Stimulated activated CD4-positive, alpha-beta T cell treated with anti-CD3 and anti-CD28 coated beads, Interleukin-15, amount 100 ng/mL, for 48 hours (primary cell): ENCODE results near the gene MTCL1.

Source experiments
- DNase-seq, 2 donors: peaks; one replicate each; pipeline ENCODE4 v3.0.0-alpha.2; 2020; ENCODE audit warnings: low read depth in 2 of 2

The MTCL1 gene

GRCh38 chr18:8831531-8831930 is 126.2 kb downstream of the MTCL1 start:
- no peak for DNase-seq

- no peak for DNase-seq
Observed at GRCh38 chr18:8833480-8833879, 128.1 kb downstream of the MTCL1 start.

GRCh38 chr18:8834881-8835280 is 129.5 kb downstream of the MTCL1 start:
- DNase-seq: no peak

- no peak for DNase-seq
Observed at GRCh38 chr18:8835521-8835953, 130.2 kb downstream of the MTCL1 start.

GRCh38 chr18:8839281-8839680 is 133.9 kb downstream of the MTCL1 start:
- DNase-seq: no peak

- no peak for DNase-seq
Observed at GRCh38 chr18:8841781-8842485, 136.6 kb downstream of the MTCL1 start.

- DNase-seq: no peak
Observed at GRCh38 chr18:8842506-8842905, 137.2 kb downstream of the MTCL1 start.

GRCh38 chr18:8843005-8843404 is 137.6 kb downstream of the MTCL1 start:
- DNase-seq: no peak

- no peak for DNase-seq
Observed at GRCh38 chr18:8844721-8845148, 139.4 kb downstream of the MTCL1 start.

GRCh38 chr18:8845506-8845905 is 140.2 kb downstream of the MTCL1 start:
- no peak for DNase-seq

GRCh38 chr18:8847066-8847755 is 141.9 kb downstream of the MTCL1 start:
- no peak for DNase-seq

GRCh38 chr18:8847900-8848299 is 142.5 kb downstream of the MTCL1 start:
- DNase-seq: no peak

- DNase-seq: no peak
Observed at GRCh38 chr18:8848541-8848940, 143.2 kb downstream of the MTCL1 start.

GRCh38 chr18:8849696-8850095 is 144.3 kb downstream of the MTCL1 start:
- no peak for DNase-seq

GRCh38 chr18:8851659-8852058 is 146.3 kb downstream of the MTCL1 start:
- DNase-seq: no peak

GRCh38 chr18:8854550-8854949 is 149.2 kb downstream of the MTCL1 start:
- no peak for DNase-seq

- no peak for DNase-seq
Observed at GRCh38 chr18:8854962-8855361, 149.6 kb downstream of the MTCL1 start.

GRCh38 chr18:8856212-8856611 is 150.9 kb downstream of the MTCL1 start:
- no peak for DNase-seq

- DNase-seq: no peak
Observed at GRCh38 chr18:8856769-8857393, 151.5 kb downstream of the MTCL1 start.

GRCh38 chr18:8857806-8858205 is 152.4 kb downstream of the MTCL1 start:
- no peak for DNase-seq

- DNase-seq: no peak
Observed at GRCh38 chr18:8858888-8859511, 153.6 kb downstream of the MTCL1 start.

GRCh38 chr18:8860845-8861642 is 155.7 kb downstream of the MTCL1 start:
- DNase-seq: no peak
